ENCODE results near the gene TMED10. TPM values are rescaled to one million over a fixed set of nuclear protein-coding genes. Genes with fewer than 3 reads are reported as not detected.

TMED10 gene
- total and polyA plus RNA-seq, 2 of the 13 experiments (the other 11 are each of a cell fraction or from before 2014, with no cell fraction given) = 311 to 377 TPM

- TF ChIP-seq KAT8 (CRISPR knock-in tag; IDR thresholded peaks at IDR 0.05) = peak; percentile 98
- no peak for TF ChIP-seq ZNF577 (CRISPR knock-in tag; IDR thresholded peaks at IDR 0.05; ENCODE audit: borderline replicate concordance, low read depth)
- peak; percentile 82 for TF ChIP-seq ZNF552 (CRISPR knock-in tag; IDR thresholded peaks at IDR 0.05; ENCODE audit: borderline replicate concordance)
- no peak for TF ChIP-seq PRPF4 (IDR thresholded peaks at IDR 0.05; ENCODE audit: low read depth, low read length, poor library complexity, severe bottlenecking)
- TF ChIP-seq CENPBD1 (CRISPR knock-in tag; IDR thresholded peaks at IDR 0.05; ENCODE audit: borderline replicate concordance, low read depth) = no peak
- no peak for TF ChIP-seq ZBTB8A (CRISPR knock-in tag; IDR thresholded peaks at IDR 0.05; ENCODE audit: borderline replicate concordance, low read depth)
- TF ChIP-seq BCL6 (CRISPR knock-in tag; IDR thresholded peaks at IDR 0.05) = peak; percentile 44
- TF ChIP-seq ZNF296 (CRISPR knock-in tag; conservative IDR thresholded peaks at IDR 0.05) = no peak; the same call in 1 of the 2 replicates
- peak; percentile 52; the same call in 1 of the 2 replicates for TF ChIP-seq CBX5 (CRISPR knock-in tag; IDR thresholded peaks at IDR 0.05; ENCODE audit: borderline replicate concordance)
- 0 out of 2 replicates have a peak, but pooled peaks have one; percentile 86 for TF ChIP-seq ZFYVE20 (CRISPR knock-in tag; IDR thresholded peaks at IDR 0.05; ENCODE audit: borderline replicate concordance, low read depth)
- peak; percentile 85; the same call in 1 of the 2 replicates for TF ChIP-seq KLF12 (CRISPR knock-in tag; IDR thresholded peaks at IDR 0.05; ENCODE audit: borderline replicate concordance)
- TF ChIP-seq ZNF280D (CRISPR knock-in tag; IDR thresholded peaks at IDR 0.05) = peak; percentile 91
- TF ChIP-seq SRSF9 (IDR thresholded peaks at IDR 0.05; ENCODE audit: borderline replicate concordance, insufficient read depth, low read depth, low read length, poor library complexity, severe bottlenecking) = no peak
- peak; percentile 70; the same call in 1 of the 2 replicates for TF ChIP-seq NRL (CRISPR knock-in tag; IDR thresholded peaks at IDR 0.05; ENCODE audit: borderline replicate concordance)
- TF ChIP-seq ZNF3 (CRISPR knock-in tag; IDR thresholded peaks at IDR 0.05) = no peak
- no peak for TF ChIP-seq ZNF570 (CRISPR knock-in tag; IDR thresholded peaks at IDR 0.05; ENCODE audit: borderline replicate concordance)
- TF ChIP-seq DRAP1 (CRISPR knock-in tag; IDR thresholded peaks at IDR 0.05) = peak; percentile 71
- TF ChIP-seq ZKSCAN5 (CRISPR knock-in tag; IDR thresholded peaks at IDR 0.05) = no peak
- no peak; the same call in 1 of the 2 replicates for TF ChIP-seq FOXJ3 (CRISPR knock-in tag; IDR thresholded peaks at IDR 0.05; ENCODE audit: borderline replicate concordance)
- TF ChIP-seq RXRB (CRISPR knock-in tag; IDR thresholded peaks at IDR 0.05; ENCODE audit: borderline replicate concordance) = peak; percentile 71
- TF ChIP-seq MED1 (CRISPR knock-in tag; IDR thresholded peaks at IDR 0.05) = peak; percentile 83
- no peak for TF ChIP-seq POLR2AphosphoS2 (IDR thresholded peaks at IDR 0.05; ENCODE audit: low read depth, low read length)
- TF ChIP-seq, protein P1, sequence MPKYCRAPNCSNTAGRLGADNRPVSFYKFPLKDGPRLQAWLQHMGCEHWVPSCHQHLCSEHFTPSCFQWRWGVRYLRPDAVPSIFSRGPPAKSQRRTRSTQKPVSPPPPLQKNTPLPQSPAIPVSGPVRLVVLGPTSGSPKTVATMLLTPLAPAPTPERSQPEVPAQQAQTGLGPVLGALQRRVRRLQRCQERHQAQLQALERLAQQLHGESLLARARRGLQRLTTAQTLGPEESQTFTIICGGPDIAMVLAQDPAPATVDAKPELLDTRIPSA (CRISPR knock-in tag; IDR thresholded peaks at IDR 0.05; ENCODE audit: borderline replicate concordance) = peak; percentile 83
- TF ChIP-seq ZFP37 (CRISPR knock-in tag; IDR thresholded peaks at IDR 0.05; ENCODE audit: borderline replicate concordance) = peak; percentile 57; the same call in 1 of the 2 replicates
- peak; percentile 97 for TF ChIP-seq KMT2B (CRISPR knock-in tag; IDR thresholded peaks at IDR 0.05)
- no peak for TF ChIP-seq GTF2F1 (IDR thresholded peaks at IDR 0.05; ENCODE audit: low read length)
These were observed 49.5 kb downstream of the TMED10 start, which contains the start of gene NEK9 (continued) for GRCh38 chr14:75126679-75127473.
